Activated naive CD8-positive, alpha-beta T cell treated with anti-CD3 and anti-CD28 coated beads, Interleukin-2, amount 50 U/mL, for 16 hours (primary cell): ENCODE measurements around the gene NOS1AP.

Experiments used
- DNase-seq: peaks from one replicate; pipeline ENCODE4 v3.0.0-alpha.2; 2020; ENCODE audit warnings: low read depth, low spot score

NOS1AP gene

DNA sequence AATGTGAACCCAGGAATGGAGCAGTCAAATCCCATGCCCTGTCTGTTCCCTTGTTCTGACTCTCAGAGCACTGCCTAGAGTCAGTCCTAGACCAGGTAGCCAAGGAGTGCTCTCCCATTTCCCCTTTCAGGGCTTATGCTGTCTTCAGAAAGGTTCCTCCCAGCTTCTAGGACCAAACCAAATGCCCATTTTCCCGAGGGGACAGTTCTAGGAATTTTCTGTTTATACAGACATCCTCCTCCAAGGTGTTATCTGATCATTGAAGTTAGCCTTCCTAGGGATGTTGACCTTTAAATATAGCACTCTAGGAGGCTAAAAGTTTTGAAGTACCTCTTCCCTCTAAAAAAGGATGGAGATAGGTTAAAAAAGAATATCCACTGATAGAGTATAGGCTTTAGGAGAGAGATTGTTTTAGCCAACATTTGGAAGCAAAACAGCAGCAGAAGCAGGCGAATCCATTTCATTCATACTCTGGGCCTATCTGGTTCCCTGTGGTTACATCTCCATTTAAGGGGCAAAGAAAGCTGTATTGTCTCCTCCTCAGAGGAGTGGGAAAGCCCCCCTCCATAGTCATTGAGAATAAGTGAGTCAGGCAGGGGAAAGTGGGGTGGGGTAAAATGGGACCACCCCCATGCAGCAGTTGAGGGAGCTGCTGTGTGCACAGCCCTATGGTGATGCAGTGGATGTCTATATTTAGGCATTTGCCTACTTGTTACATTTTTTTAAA lies 180.7 kb downstream of the NOS1AP start:
- DNase-seq, result no peak

DNA sequence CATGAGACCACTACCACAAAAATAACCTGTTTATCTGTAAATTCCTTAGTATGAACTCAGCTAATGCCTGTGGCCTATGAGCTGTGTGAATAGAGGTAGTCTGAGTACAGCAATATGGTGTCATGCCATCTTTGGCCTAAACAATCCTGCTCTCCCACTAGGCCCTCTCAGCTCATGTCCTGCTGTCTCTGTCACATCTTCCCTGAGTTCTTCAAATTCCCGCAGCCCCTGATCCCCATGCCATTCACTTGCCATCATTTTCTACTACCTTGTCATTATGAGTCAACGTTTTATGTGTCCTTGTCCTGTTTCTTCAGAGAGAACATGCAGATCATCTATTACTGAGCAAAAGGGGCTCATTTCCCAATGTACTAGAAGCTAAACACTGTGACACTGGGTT lies 181.6 kb downstream of the NOS1AP start:
- no peak for DNase-seq

DNA sequence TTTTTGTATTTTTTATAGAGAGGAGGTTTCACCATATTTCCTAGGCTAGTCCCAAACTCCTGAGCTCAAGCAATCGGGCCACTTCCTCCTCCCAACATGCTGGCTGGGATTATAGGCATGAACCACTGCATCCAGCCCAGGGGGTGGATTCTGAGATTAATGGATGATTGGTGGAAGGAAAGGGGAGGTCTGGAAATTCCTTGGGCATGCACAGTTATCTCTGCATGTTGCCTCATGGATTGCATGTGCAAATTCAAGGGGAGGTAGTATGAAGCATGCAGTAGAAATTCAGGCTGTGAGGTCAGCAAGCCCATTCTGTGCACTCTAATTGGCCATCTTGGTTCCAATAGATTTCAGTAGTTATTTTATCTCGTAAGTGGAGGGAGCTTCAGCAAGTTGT lies 182.7 kb downstream of the NOS1AP start:
- DNase-seq, result no peak

DNA sequence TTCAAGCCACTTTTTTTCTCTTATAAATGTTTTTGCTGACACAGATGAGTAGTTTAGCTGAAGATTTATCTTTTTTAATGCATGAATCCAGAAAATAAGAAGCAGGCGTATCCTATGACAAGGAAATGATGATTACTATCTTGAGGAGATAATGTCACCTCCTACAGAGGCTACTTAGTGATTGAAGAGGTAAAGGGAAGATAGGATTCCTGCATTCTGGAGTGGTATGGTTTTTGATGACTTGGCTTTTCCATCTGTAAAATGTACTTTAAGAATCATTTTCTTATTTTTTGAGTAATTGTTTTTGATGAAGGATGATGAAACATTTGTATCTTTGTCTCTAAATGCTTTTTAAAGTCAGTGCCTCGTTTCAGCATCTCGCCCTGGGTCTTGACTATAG lies 184.3 kb downstream of the NOS1AP start:
- no peak for DNase-seq

DNA sequence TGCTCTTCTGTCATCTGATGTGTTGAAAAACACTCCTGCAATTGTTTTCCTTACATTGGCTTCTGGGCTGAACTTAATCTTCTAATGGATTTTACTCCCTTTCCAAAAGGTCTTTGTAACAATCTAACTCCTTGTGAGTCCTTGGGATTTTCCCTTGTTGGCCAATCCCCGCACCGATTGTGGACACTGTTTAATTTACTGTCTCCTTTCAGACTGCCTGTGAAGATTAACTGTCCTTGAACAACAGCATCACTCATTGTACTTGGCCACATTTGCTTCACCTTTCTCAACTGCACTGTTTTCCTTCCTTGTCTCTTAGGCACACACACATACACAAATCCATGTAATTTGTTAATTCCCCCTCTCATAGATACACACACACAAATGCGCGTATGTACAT lies 186.8 kb downstream of the NOS1AP start:
- no peak for DNase-seq

DNA sequence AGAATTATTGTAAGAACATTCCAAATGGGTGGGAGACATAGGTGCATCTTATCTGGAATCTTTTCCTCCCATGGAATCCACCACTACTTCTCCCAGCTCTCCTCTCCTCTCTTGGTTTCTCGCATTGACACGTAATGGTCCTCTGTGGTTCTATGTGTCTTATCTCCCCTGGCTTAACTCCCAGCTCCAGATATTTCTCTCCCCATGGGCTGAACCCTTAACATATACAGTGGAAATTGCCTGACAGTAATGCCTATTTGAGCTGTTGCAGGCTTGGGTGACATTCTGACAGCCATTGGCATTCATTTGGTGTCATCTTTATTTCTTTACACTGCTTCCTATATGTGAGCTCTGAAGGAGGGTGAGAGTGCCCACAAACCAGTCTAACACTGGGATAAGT lies 188.9 kb downstream of the NOS1AP start:
- no peak for DNase-seq

DNA sequence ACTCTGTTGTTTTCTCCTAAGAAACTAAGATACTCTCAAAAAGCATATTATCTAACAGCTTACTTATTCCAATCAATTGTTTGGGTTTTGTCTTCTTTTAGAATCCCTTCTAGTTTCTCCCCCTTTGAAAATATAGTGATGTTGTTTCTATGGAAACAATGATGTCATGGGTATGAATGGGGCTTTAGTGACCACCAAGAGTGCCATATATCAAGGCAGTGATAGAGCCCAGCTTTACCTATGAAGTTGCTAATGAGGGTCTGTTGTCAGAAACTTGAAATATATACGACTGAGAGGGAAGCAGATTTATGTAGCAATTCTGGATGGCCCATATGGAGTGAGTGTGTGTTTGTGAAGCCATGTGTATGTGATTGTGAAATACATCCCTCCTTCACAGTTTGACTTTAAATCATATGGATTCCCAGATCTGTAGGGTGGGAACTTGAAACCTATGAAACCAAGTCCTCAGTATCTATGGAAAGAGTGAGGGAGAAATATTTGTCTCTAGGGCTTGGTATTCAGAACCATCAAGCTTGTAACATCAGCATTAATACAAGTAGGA lies 190.5 kb downstream of the NOS1AP start:
- no peak for DNase-seq

DNA sequence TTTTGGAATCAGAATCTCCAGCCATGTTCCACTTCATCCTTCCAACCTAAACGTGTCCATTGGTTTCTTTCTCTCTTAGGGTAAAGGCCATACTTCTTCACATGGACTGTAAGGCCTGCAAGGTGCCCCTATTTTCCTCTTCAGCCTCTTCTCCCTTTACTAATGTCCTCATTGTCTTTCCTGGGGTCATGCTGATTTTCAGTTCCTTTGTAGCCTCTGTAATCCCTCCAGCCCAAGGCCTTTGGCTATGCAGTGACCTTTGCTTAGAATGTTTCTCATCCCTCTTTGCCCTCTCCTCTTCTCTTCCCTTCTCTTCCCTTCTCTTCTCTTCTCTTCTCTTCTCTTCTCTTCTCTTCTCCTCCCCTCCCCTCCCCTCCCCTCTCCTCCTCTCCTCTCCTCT lies 194.6 kb downstream of the NOS1AP start:
- DNase-seq, result no peak

DNA sequence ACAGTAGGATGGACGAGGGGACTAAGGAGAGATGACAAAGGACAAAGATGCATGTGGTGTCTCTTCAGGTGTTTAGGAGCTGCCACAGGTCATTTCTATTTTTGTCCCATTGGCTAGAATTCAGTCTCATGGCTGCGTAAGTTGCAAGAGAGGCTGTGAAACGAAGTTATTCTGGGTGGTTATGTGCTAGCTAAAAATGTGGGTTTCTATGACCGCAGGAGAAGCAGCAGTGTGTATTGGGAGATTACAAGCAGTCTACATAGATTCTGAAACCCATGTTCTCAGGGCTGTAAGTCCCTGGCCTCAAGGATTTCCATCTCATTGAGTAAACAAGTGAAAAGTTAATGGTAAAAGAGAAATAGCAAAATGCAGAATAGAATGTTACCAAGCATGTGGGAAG lies 196.5 kb downstream of the NOS1AP start:
- DNase-seq, result no peak

DNA sequence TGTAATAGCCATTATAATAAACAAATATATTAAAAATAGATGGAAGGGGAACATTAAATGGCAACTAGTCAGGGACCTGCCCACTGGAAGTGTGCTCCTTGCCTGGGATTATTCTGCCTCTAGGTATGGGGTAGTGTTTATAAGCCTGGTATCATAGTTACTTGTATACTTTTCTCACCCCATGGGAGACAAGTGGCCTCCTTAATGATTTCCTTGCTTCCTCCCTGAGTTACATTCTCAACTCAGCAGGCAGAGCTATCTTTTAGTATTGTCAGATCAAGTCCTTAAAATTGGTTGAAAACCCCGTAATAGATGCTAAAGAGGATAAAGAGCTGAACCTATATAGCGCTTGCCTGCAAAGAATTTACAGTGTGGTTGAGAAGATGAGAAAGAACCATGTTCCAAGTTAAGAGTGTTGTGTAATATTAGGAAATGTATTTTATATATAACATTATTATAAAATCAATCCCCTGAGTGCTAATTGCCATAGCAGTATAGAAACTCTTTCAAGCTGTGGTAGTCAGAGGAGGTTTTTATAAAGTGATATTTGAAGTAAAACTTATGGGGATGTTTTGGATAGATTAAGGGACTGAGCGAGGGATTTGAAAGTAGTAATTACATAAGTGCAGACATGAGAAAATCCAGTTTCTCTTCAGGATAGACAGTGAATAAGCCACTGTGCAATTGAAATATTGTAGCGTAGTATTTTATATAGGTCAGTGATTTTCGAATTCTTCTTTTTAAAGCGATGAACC lies 200.7 kb downstream of the NOS1AP start:
- no peak for DNase-seq

DNA sequence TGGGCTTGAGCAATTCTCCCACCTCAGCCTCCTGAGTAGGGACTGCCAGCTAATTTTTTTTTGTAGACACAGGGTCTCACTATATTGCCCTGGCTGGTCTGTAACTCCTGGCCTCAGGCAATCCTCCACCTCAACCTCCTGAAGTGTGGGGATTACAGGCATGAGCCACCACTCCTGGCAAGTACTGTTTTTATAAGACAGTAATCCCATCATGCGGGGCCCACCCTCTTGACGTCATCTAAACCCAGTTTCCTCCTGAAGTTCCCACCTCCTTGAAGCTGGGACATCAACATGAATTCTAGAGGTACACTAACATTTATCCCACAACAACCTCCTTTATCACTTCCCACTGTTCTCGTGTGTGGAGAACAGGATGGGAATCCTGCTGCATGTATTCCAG lies 202.5 kb downstream of the NOS1AP start:
- no peak for DNase-seq

DNA sequence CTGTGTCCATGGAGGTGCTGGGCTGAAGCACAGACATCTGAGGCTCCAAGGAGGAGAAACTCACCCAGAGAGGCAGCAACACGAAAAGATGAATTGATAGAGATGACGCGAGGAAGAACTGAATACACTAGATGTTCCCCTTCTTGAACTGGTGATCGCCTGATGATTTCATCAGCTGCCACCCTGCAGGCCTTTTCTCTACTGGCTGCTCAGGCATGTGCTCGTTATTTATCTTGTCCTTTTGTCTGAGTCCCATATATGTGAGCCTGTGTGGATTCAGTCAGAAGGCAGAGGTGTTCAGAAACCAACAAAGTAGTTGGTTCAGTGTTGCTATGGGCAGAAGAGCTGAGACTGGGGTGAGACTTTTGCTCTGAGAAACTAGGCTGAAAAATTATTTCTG lies 202.9 kb downstream of the NOS1AP start:
- no peak for DNase-seq

DNA sequence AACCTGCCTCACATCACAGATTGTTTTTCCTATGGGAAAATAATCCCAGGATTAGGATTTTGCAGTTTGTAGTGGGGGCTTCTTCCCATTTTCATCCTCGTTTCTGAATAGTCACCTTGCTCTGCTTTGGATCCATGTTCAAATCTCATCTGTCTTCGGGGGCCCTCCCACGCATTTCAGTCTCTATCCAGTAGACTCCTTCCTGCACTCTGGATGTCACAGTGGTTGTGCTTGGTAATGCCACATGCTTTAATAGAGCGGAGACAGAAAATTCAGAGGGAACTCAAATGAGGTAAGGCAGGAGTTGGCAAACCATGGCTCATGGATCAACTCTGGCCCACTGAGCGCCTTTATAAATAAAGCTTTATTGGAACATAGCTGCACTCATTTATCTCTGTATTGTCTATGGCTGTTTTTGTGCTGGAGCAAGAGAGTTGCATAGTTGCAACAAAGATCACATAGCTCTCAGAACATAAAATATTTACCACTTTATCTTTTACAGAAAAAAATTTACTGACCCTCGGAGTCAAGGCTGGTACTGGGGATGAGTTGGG lies 206.2 kb downstream of the NOS1AP start:
- DNase-seq, result no peak

DNA sequence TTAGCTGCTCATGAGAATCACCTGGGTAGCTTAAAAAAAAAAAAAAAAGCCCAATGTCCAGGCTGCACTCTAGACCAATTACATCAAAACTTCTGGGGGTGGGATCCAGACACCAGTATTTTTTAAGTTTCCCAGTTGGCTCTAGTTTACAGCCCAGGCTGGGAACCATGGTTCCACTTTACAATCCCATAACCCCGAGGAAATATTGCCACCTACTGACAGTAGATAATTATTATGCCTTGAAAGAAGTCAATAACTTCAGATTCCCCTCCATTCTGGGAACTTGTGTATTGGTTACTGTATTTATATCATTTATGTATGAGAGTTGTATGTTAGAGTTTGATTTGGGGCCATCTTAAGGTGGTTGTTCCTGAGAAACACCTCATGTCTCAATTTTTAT lies 207.0 kb downstream of the NOS1AP start:
- DNase-seq, result no peak

DNA sequence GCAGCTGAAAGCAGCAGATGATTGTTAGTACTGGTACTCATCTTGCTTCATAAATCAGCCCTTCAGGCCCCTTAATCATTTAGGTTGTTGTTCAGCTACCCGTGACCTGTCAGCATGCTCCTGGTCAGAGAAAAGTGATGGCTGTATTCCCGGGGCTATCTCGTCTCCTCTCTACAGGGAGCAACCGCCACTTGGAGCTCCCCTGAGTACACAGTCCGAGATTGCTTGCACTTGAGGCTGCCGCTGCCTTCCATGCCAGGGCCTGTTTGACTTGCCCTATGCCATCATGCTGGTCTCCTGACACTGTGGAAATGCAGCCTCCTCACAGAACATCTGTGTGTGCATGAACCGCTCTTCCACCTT lies 209.6 kb downstream of the NOS1AP start:
- DNase-seq, result no peak

DNA sequence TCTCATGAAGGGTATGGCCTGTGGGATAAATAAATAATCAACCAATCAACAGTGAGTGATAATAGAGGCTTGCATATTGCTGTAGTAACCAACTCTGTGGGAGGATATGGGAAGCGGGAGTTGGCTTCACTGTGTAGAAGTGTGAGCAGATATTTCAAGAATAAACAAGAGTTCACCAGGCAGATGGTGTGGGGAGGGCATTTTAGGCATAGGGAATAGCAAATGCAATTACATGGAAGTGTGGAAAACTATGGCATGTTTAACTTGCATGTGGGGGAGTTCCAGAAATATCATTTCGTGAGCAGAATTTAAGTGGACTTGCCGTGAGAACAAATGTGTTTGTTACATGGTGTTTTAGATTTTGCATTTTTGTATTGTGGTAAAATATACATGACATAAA lies 211.9 kb downstream of the NOS1AP start:
- no peak for DNase-seq

DNA sequence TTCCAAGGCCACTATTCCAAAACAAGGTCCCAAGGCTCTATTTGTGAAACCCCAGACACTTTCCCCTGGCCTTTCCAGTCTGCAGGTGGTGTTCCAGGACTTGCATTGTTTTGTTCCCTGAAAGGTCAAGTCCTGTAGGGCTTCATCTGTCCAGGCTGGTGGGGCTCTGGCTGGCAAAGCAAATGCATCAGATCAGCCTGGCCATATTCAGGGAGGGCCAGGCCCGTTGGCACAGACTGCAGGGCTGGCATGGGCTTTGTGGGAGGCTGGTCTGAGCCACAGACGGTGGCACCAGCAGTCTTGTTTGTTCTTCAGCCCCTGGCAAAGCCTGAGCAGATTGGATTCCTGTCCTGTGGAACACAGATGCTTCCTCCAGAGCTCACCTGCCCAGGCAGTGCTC lies 214.2 kb downstream of the NOS1AP start:
- DNase-seq, result no peak

DNA sequence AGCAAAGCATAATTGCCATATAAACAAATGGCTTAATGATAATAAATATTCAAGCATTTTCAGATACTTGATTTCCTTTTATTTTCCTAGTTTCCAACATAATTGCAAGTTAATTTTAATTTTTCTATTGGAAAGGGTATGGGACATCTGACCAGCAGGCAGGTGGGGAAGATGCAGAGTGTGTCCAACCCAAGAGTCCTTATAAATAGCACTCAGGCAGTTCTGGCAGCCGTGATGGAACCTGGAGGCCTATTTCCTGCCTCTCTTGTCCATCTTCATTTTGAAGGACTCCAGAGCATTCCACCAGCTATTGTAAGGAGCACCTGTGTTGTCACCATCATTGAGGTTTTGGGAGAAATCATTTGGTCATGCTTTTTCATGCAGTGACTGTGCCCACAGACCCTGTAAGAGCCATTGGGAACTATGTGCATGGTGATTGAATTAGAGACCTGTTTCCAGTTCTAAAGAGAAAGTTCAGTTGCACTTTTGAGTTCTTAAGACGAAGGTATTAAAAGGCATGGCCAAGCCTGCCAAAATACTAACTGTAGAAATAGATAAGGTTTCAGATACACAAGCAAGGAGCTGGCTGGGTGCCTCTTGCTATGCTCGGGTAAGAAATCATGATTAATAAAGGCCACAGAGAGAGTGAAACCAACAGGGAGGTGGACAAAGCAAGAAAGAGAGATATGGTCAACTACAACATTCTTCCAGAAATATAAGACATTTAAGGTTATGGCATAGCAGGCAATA lies 214.9 kb downstream of the NOS1AP start:
- DNase-seq, result no peak

DNA sequence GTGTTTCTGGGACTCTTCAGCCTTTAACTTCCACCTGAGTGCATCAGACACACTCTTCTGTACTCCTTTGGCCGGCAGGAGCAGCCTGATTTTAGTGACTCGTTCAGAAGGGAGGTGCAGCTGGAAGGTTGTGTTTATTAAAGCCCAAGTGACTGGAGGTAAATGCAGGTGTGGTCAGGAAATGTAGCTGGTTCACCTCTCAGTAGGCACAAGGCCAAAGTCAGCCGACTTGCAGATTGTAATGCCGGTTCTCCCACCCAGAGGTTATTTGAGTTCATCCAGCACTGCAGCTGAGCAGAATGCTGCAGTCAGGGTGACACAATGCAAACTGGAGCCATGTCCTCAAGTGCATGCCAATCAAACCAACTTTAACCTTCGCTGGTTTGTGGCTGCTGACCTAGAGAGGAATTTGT lies 215.7 kb downstream of the NOS1AP start:
- DNase-seq, result no peak

DNA sequence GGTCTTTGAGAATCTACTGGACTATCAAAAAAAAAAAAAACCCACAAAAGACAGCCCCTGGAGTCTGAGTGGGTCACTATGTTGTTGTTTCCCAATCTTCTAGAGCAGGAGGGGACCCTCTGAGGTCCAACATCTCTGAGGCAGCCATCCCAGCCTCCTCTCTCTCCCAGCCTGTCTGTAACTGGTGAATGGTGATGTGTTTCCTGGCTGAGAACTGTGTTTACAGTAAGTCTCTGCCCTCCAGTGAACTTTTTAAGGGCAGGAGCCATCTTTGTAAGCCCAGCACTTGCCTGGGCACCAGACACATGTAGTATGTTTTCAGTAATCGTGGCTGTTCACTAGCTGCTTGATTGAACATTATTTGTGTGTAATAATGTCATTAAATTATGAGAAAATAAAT lies 221.5 kb downstream of the NOS1AP start:
- DNase-seq, result no peak

DNA sequence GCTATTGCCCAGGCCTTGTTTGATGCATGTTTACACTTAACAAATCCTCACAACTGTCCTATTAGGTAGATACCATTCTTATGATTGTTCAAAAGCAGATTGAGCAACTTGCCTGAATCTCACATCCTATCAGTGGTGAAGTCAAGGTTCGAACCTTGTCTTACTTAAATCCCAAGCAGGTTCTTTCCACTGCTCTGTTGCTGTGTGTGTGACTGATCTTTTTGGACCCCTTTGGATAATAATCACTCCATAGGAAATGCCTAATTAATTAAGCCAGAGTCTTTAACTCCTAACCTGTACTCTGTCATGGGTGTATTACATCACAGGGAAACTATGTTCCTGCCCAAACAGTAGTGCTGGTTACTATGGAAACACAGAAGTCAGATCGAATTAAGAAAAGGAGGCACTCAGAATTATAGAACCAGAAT lies 222.9 kb downstream of the NOS1AP start:
- DNase-seq, result no peak

DNA sequence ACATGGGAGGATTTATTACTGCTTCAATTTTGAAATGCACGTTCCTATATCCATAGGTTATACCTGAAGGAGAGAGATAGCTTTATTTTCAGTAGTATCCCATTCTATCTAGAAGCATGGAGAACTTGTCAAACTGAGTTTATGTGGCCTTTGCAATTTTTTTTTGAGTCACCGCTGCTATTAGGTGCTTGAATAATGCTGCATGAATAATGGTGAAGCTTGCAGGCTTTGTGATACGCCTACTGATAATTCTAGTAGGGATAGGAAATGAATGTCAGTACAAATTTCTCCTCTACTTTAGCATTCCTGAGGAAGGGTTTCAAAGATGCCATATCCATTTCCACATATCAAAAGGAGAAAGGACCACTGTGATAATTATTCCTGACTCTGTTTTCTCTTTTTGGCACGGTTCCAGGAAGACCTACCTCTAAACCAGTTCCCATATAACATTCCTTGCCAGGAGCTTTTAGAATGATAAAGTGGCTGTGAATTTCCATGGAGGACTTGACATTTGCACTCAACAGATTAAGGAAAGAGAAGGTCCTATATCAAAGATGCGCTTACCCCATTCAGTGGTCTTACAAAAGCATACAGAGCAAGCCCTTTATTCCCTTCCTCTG lies 223.7 kb downstream of the NOS1AP start:
- DNase-seq, result no peak
